H1 (cell line): ENCODE results near the gene SPATA22. TPM values are rescaled to one million over a fixed set of nuclear protein-coding genes. Genes with fewer than 3 reads are reported as not detected.

Experiments
- CTCF ChIA-PET: fragments of 300-600 bp; sonication (Branson Sonifier 250); formaldehyde crosslinking; loops from one replicate; lab custom pipeline; 2021; ENCODE audit not compliant: partially characterized antibody; lab: Charles Lee
- POLR2A ChIA-PET: fragments of 300-600 bp; sonication (Branson Sonifier 250); formaldehyde crosslinking; loops from one replicate; lab custom pipeline; 2021; ENCODE audit warnings: inconsistent platforms; ENCODE audit not compliant: partially characterized antibody; lab: Charles Lee
- DNase-seq, 2 experiments: peaks; one replicate each; pipeline versions ENCODE4 v3.0.0 to v3.0.0-alpha.2; 2010 to 2022; ENCODE audit warnings: low spot score in 2 of 2, low read depth in 1 of 2, mixed read lengths in 1 of 2
- FAIRE-seq: peaks from 2 replicates; lab custom pipeline; 2011; peaks lifted over from hg19 to GRCh38; lab: Jason Lieb, UNC
- H2AFZ ChIP-seq: 2 replicates; pipeline ENCODE4 v1.8.1; 2012; ENCODE audit warnings: low read length, inconsistent platforms
- H2AK5ac ChIP-seq: 2 replicates; pipeline ENCODE4 v1.6.1; 2013; ENCODE audit warnings: low read depth, low read length
- H2BK120ac ChIP-seq: replicated peaks from 2 replicates; pipeline ENCODE3; 2013; ENCODE audit warnings: low read depth, low read length, inconsistent platforms
- H2BK12ac ChIP-seq: 2 replicates; pipeline ENCODE4 v1.6.1; 2013; ENCODE audit warnings: low read depth, low read length
- H2BK15ac ChIP-seq: 2 replicates; pipeline ENCODE4 v1.6.1; 2013; ENCODE audit warnings: low read length
- H2BK20ac ChIP-seq: 2 replicates; pipeline ENCODE4 v1.6.1; 2013; ENCODE audit warnings: low read length
- H2BK5ac ChIP-seq: 2 replicates; pipeline ENCODE4 v1.6.1; 2013; ENCODE audit warnings: low read depth, low read length
- H3K14ac ChIP-seq: 2 replicates; pipeline ENCODE4 v1.6.1; 2013; ENCODE audit warnings: inconsistent platforms; ENCODE audit not compliant: insufficient read length
- H3K18ac ChIP-seq: 2 replicates; pipeline ENCODE4 v1.6.1; 2013; ENCODE audit warnings: low read length; ENCODE audit errors: extremely low read depth
- H3K23ac ChIP-seq: 2 replicates; pipeline ENCODE4 v1.6.1; 2013; ENCODE audit warnings: inconsistent platforms; ENCODE audit not compliant: insufficient read length
- H3K23me2 ChIP-seq: 2 replicates; pipeline ENCODE4 v1.6.1; 2013; ENCODE audit warnings: low read depth, low read length
- H3K27ac ChIP-seq: 2 replicates; pipeline ENCODE4 v1.6.1; 2011; ENCODE audit warnings: low read depth, low read length, inconsistent platforms
- H3K27me3 ChIP-seq, 4 experiments: replicated peaks in 1 of 4; 1 replicate in 1 of 4; 2 replicates in 3 of 4; pipeline versions ENCODE4 v1.6.1 to v1.8.1; 2011 to 2013; ENCODE audit warnings: low read length in 3 of 4, mild to moderate bottlenecking in 3 of 4, inconsistent platforms in 2 of 4, mixed read lengths in 2 of 4, moderate library complexity in 1 of 4; ENCODE audit not compliant: control insufficient read depth in 3 of 4, insufficient read depth in 3 of 4; ENCODE audit errors: extremely low read depth in 1 of 4
- H3K36me3 ChIP-seq, 4 experiments: 2 replicates each; pipeline versions ENCODE4 v1.6.1 to v1.8.1; 2011 to 2013; ENCODE audit warnings: mild to moderate bottlenecking in 4 of 4, low read length in 3 of 4, moderate library complexity in 2 of 4, control low read depth in 1 of 4, inconsistent platforms in 1 of 4; ENCODE audit not compliant: insufficient read depth in 4 of 4, control insufficient read depth in 2 of 4
- H3K4ac ChIP-seq: replicated peaks from 2 replicates; pipeline ENCODE3; 2013; ENCODE audit warnings: low read length, low read depth, mixed read lengths, inconsistent platforms; ENCODE audit not compliant: insufficient read length
- H3K4me1 ChIP-seq, 4 experiments: replicated peaks in 1 of 4; 1 replicate in 1 of 4; 2 replicates in 3 of 4; pipeline versions ENCODE4 v1.6.1 to v1.8.1; 2011 to 2013; ENCODE audit warnings: low read length in 3 of 4, inconsistent platforms in 2 of 4, mixed read lengths in 1 of 4; ENCODE audit not compliant: insufficient read depth in 4 of 4, control insufficient read depth in 3 of 4
- H3K4me2 ChIP-seq, 2 experiments: 2 replicates each; pipeline versions ENCODE4 v1.6.1 to v1.8.1; 2011 to 2013; ENCODE audit warnings: low read depth in 2 of 2, low read length in 2 of 2, control low read depth in 1 of 2, inconsistent platforms in 1 of 2, mild to moderate bottlenecking in 1 of 2; ENCODE audit not compliant: insufficient read depth in 1 of 2
- H3K4me3 ChIP-seq, 4 experiments: fragments of 200-600, 300-600 bp in 1 of 4; sonication (generic), shearing (Covaris generic), sonication (Bioruptor Twin) in 1 of 4; 2 replicates each; pipeline versions ENCODE4 v1.5.1 to v1.8.1; 2011 to 2016; ENCODE audit warnings: low read length in 4 of 4, low read depth in 3 of 4, control low read depth in 2 of 4, inconsistent platforms in 2 of 4, mild to moderate bottlenecking in 2 of 4, mixed read lengths in 1 of 4, moderate library complexity in 1 of 4; ENCODE audit not compliant: insufficient read depth in 2 of 4; ENCODE audit errors: extremely low read depth in 1 of 4
- H3K56ac ChIP-seq: replicated peaks from 2 replicates; pipeline ENCODE3; 2013; ENCODE audit warnings: low read depth, mild to moderate bottlenecking, mixed read lengths, low read length, inconsistent platforms; ENCODE audit not compliant: insufficient read length
- H3K79me1 ChIP-seq: 2 replicates; pipeline ENCODE4 v1.6.1; 2013; ENCODE audit warnings: low read depth, low read length, control low read depth
- H3K79me2 ChIP-seq, 2 experiments: 2 replicates each; pipeline versions ENCODE4 v1.6.1 to v1.8.1; 2012 to 2013; ENCODE audit warnings: low read length in 2 of 2, mild to moderate bottlenecking in 2 of 2, inconsistent platforms in 1 of 2; ENCODE audit not compliant: insufficient read depth in 2 of 2, control insufficient read depth in 1 of 2
- H3K9ac ChIP-seq, 4 experiments: replicated peaks in 1 of 4; 1 replicate in 1 of 4; 2 replicates in 3 of 4; pipeline versions ENCODE4 v1.6.1 to v1.8.1; 2011 to 2013; ENCODE audit warnings: low read depth in 3 of 4, low read length in 3 of 4, control low read depth in 2 of 4, mild to moderate bottlenecking in 2 of 4, moderate library complexity in 2 of 4, inconsistent platforms in 1 of 4; ENCODE audit errors: extremely low read depth in 1 of 4
- H3K9me3 ChIP-seq, 2 experiments: 2 replicates each; pipeline versions ENCODE4 v1.6.1 to v1.8.1; 2012 to 2013; ENCODE audit warnings: mild to moderate bottlenecking in 2 of 2, moderate library complexity in 2 of 2, control low read depth in 1 of 2, inconsistent platforms in 1 of 2, low read depth in 1 of 2, low read length in 1 of 2, mixed read lengths in 1 of 2; ENCODE audit not compliant: insufficient read depth in 2 of 2
- H4K20me1 ChIP-seq, 2 experiments: replicated peaks in 1 of 2; 2 replicates each; pipeline versions ENCODE3 to v1.8.1; 2011 to 2013; ENCODE audit warnings: inconsistent platforms in 2 of 2, low read length in 2 of 2, mild to moderate bottlenecking in 1 of 2; ENCODE audit not compliant: insufficient read depth in 2 of 2, control insufficient read depth in 1 of 2
- H4K5ac ChIP-seq: 2 replicates; pipeline ENCODE4 v1.6.1; 2013; ENCODE audit warnings: low read length, low read depth, mixed read lengths, inconsistent platforms; ENCODE audit not compliant: insufficient read length
- H4K8ac ChIP-seq: 2 replicates; pipeline ENCODE4 v1.8.0; 2013; ENCODE audit warnings: mild to moderate bottlenecking, moderate library complexity, low read length, inconsistent platforms; ENCODE audit not compliant: insufficient read depth; ENCODE audit errors: extremely low read depth
- H4K91ac ChIP-seq: replicated peaks from 2 replicates; pipeline ENCODE3; 2013; ENCODE audit warnings: low read length, mixed read lengths, inconsistent platforms; ENCODE audit not compliant: insufficient read length
- CBX5 ChIP-seq: fragments of 300-800, 300-1000 bp; sonication (generic); IDR thresholded peaks from 2 replicates; pipeline ENCODE4 v1.7.1; 2016; ENCODE audit warnings: antibody characterized with exemption, low read length, low read depth
- WGBS, 2 experiments: shearing (Covaris generic) in 1 of 2; methylation state at CpG; one replicate each; pipeline versions ENCODE4 v1.1.6 to v1.1.7; 2013 to 2015; ENCODE audit warnings: low lambda C conversion rate in 2 of 2, mixed read lengths in 2 of 2, inconsistent platforms in 1 of 2, low coverage in 1 of 2, missing lambda C conversion rate in 1 of 2; ENCODE audit not compliant: insufficient replicate concordance in 2 of 2, insufficient coverage in 1 of 2, insufficient read length in 1 of 2; ENCODE audit errors: extremely low coverage in 1 of 2, missing lambda C conversion rate in 1 of 2; 5-methylcytosine and 5-hydroxymethylcytosine counted together
- polyA plus RNA-seq, 7 experiments: library from polyadenylated mRNA; depleted of rRNA in 3 of 7; stranded (reverse) in 5 of 7; unstranded in 2 of 7; fragments of >200 nt in 5 of 7; fragments of 200-250 nt in 2 of 7; gene quantifications; 1 replicate in 5 of 7; 2 replicates in 1 of 7; 4 replicates in 1 of 7; pipeline versions ENCODE4 v1.2.1 to v1.2.3, GENCODE V29; 2011 to 2013; ENCODE audit warnings: missing spikeins in 2 of 7, mixed read lengths in 2 of 7
- total RNA-seq: library from RNA; stranded (reverse); fragmentation: NEBNext Ultra II Directional; extraction: Animal tissue kit (Norgen Biotek cat#: 25700); gene quantifications from 2 replicates; pipeline ENCODE4 v1.2.1, GENCODE V29; 2021

SPATA22 gene
- total and polyA plus RNA-seq, 2 of the 8 experiments (the other 6 are each of a cell fraction or from before 2014, with no cell fraction given) = 0.06 TPM; not detected in 1

- Histone ChIP-seq H2BK15ac (no peak overlapping the region), H3K56ac (no peak overlapping the region), H4K91ac (no peak overlapping the region), H2AFZ (no peak overlapping the region), H3K4me2 (no peak overlapping the region), H3K14ac (no peak overlapping the region), H3K9ac (no peak overlapping the region), H4K20me1 (no peaks in the 10 kb centered on the region), H2BK120ac (peak overlapping the region; percentile 56), H3K36me3 (no peaks in the 10 kb centered on the region)
- no peak for FAIRE-seq
- no peak for TF ChIP-seq CBX5
- TF ChIP-seq, all 59 proteins: peak for 0
- Histone ChIP-seq H3K27me3 (no peaks in the 10 kb centered on the region), H3K18ac (no peak overlapping the region), H3K79me2 (no peaks in the 10 kb centered on the region), H4K5ac (no peak overlapping the region), H3K4me3 (no peak overlapping the region), H3K9me3 (peaks cover 0 to 6% of the 10 kb centered on the region in 2 experiments; a peak in 3 of 4 replicates), H2AK5ac (no peak overlapping the region), H3K4ac (peak overlapping the region; percentile 47), H2BK5ac (no peak overlapping the region), H3K4me1 (peaks cover 0 to under 1% (median 0%) of the 10 kb centered on the region in 4 experiments; a peak in 1 of 7 replicates), H2BK12ac (no peak overlapping the region), H3K79me1 (no peaks in the 10 kb centered on the region), H2BK20ac (no peak overlapping the region), H3K23me2 (no peaks in the 10 kb centered on the region), H3K23ac (no peak overlapping the region), H4K8ac (no peak overlapping the region), H3K27ac (no peak overlapping the region)
- CTCF ChIA-PET = no interaction called here
- no peak for DNase-seq
- POLR2A ChIA-PET = no interaction called here
- WGBS, 2 experiments = 90% methylated on average over 7 of the region's 7 CpGs; no CpG with 5 or more reads in 1 of the 2 experiments
These were observed 33.4 kb upstream of the SPATA22 start for GRCh38 chr17:3505008-3505407.
